Heart right ventricle (tissue), 16 donors: ENCODE results near the gene IL18R1. TPM values are rescaled to one million over a fixed set of nuclear protein-coding genes. Genes with fewer than 3 reads are reported as not detected.

Experiments
- ATAC-seq, 8 donors: fragments of 200-7000 bp; cut with Tn5 transposase; one replicate each; pipeline ENCODE4 v1.9.1; 2020; ENCODE audit warnings: mild to moderate bottlenecking in 8 of 8, moderate library complexity in 8 of 8, moderate number of reproducible peaks in 1 of 8
- DNase-seq, 2 donors: peaks; one replicate each; pipeline ENCODE4 v3.0.0-alpha.2; 2020
- H3K27ac ChIP-seq, 10 donors: fragments of 200-600 bp; sonication (generic) in 2 of 10; one replicate each; pipeline versions ENCODE4 v1.5.0 to v1.8.0; 2020 to 2022; ENCODE audit warnings: mild to moderate bottlenecking in 3 of 10
- H3K27me3 ChIP-seq, 7 donors: fragments of 200-600 bp; one replicate each; pipeline ENCODE4 v1.8.0; 2021 to 2022; ENCODE audit warnings: mild to moderate bottlenecking in 2 of 7
- H3K36me3 ChIP-seq, 9 donors: fragments of 200-600 bp; sonication (generic) in 1 of 9; one replicate each; pipeline versions ENCODE4 v1.5.0 to v1.8.0; 2020 to 2022; ENCODE audit warnings: mild to moderate bottlenecking in 2 of 9
- H3K4me1 ChIP-seq, 9 donors: fragments of 200-600 bp; sonication (generic) in 1 of 9; one replicate each; pipeline versions ENCODE4 v1.5.0 to v1.8.0; 2020 to 2022; ENCODE audit warnings: mild to moderate bottlenecking in 4 of 9
- H3K4me3 ChIP-seq, 10 donors: fragments of 200-600 bp; sonication (generic) in 2 of 10; one replicate each; pipeline versions ENCODE4 v1.5.0 to v1.8.0; 2020 to 2022; ENCODE audit warnings: mild to moderate bottlenecking in 7 of 10, moderate library complexity in 2 of 10
- H3K9me3 ChIP-seq, 11 donors: fragments of 200-600 bp in 10 of 11; sonication (generic) in 2 of 11; one replicate each; pipeline versions ENCODE4 v1.5.0 to v1.8.0; 2013 to 2022; ENCODE audit warnings: mild to moderate bottlenecking in 2 of 11, control low read depth in 1 of 11, moderate library complexity in 1 of 11
- CTCF ChIP-seq, 9 donors: fragments of 200-600 bp; sonication (generic) in 2 of 9; IDR thresholded peaks; one replicate each; pipeline versions ENCODE4 v1.5.0 to v1.8.0; 2021 to 2022; ENCODE audit warnings: antibody characterized with exemption in 9 of 9, mild to moderate bottlenecking in 5 of 9, moderate library complexity in 1 of 9
- WGBS, 2 donors: extraction: QIAGEN DNeasy Blood & Tissue Kit; methylation state at CpG; one replicate each; pipeline ENCODE4 v1.1.7; 2013; ENCODE audit warnings: inconsistent platforms in 1 of 2; 5-methylcytosine and 5-hydroxymethylcytosine counted together
- intact Hi-C, 10 donors: fragments of 100-400 bp; cut with DNase I; formaldehyde crosslinking; loops; one replicate each; pipeline versions ENCODE4 v1.11.1 to v1.14.2; 2022
- polyA plus RNA-seq, 2 donors: library from polyadenylated mRNA; stranded (reverse); fragments of 200-250 nt; gene quantifications; one replicate each; pipeline ENCODE4 v1.2.3, GENCODE V29; 2013
- total RNA-seq, 10 donors: library from RNA; stranded (reverse); fragmentation: NEBNext Ultra II Directional in 3 of 10; extraction: Animal tissue kit (Norgen Biotek cat#: 25700) in 3 of 10; gene quantifications; one replicate each; pipeline versions ENCODE4 v1.2.1 to v1.2.4, GENCODE V29; 2021 to 2023
- donor health status: Arrhythmogenic right ventricular cardiomyopathy.
- donor health status: ischemic (EF 13 %, LVEDD 7.1; RV severe dilation, severe dysfunction).
- donor health status: healthy with polysubstance abuse.
- donor health status: DM: no; HTN: yes; CAD: no.
- donor health status: DM: no; HTN: no; CAD: no.
- donor health status: ischemic (EF 25% LVEDD 6.9; RV normal size, moderate dysfunction).
- donor health status: ischemic (EF 25% LVEDD 5.7; RV mildly dilated, moderate dysfunction).
- donor health status: healthy.
- donor health status: DM: yes; HTN: yes; CAD: no.
- donor health status: Ischemic cardiomyopathy.
- donor health status: ischemic (EF 35%, LVEDD 5.7; RV mildly dilated, moderate dysfunction).
- donor health status: nonischemic (EF 11% LVEDD 7.7; RV severe dilation, severe dysfunction).
- donor health status: DM: yes; HTN: yes; CAD: no.
- donor health status: PGD.
- donor health status: ischemic (EF 29% LVEDD 5.4; RV normal size, mild dysfunction).
- donor health status: nonischemic (EF 23%, LVEDD 6.1; RV moderate dilation, normal function).

IL18R1 gene
- total and polyA plus RNA-seq, 12 donors = 0.06 to 4.9 (median 1.2) TPM

- no peak for ATAC-seq
- no peak for TF ChIP-seq CTCF (IDR thresholded peaks at IDR 0.05)
- peaks cover 0 to 40% (median 25%) of the 10 kb centered on the region in 11 donors for H3K9me3 ChIP-seq
- DNase-seq = no peak
- no peak overlapping the region for H3K4me3 ChIP-seq
- H3K4me1 ChIP-seq = no peaks in the 10 kb centered on the region
- H3K36me3 ChIP-seq = peaks cover 0 to 30% (median 0%) of the 10 kb centered on the region in 9 donors
- intact Hi-C loops = no loop called here
- no peaks in the 10 kb centered on the region for H3K27me3 ChIP-seq
- no peak overlapping the region for H3K27ac ChIP-seq
Measured at GRCh38 chr2:102383722-102384121, 28.1 kb downstream of the IL18R1 start.

DNA sequence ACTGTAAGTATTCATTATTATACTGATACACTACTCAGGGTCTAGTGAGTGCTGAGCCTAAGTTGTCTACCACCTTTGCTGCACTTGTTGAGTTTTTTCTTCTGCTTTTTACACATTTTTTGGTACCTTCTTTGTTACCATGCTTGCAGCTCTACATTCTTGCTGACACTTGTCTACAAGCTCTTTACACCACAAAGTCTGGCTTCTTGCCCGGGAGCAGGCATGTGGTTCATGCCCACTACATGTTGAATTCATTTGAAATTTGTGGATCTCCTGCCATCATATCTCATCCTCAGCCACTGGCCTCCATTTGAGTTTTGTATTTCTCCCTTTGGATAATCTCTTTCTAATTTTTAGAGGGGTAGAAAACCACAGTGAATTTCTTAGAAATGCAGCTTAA is 29.9 kb downstream of the IL18R1 start:
- DNase-seq (no peak), ATAC-seq (no peak)
- intact Hi-C loops = no loop called here
- WGBS, 2 donors = 81 to 82% methylated on average over 1 of the region's 1 CpG
- H3K4me1 ChIP-seq = no peaks in the 10 kb centered on the region
- no peaks in the 10 kb centered on the region for H3K27me3 ChIP-seq
- H3K27ac ChIP-seq = no peak overlapping the region
- TF ChIP-seq CTCF (IDR thresholded peaks at IDR 0.05) = no peak
- H3K9me3 ChIP-seq = peaks cover 0 to 40% (median 25%) of the 10 kb centered on the region in 11 donors
- H3K36me3 ChIP-seq = peaks cover 0 to 30% (median 0%) of the 10 kb centered on the region in 9 donors
- no peak overlapping the region for H3K4me3 ChIP-seq

DNA sequence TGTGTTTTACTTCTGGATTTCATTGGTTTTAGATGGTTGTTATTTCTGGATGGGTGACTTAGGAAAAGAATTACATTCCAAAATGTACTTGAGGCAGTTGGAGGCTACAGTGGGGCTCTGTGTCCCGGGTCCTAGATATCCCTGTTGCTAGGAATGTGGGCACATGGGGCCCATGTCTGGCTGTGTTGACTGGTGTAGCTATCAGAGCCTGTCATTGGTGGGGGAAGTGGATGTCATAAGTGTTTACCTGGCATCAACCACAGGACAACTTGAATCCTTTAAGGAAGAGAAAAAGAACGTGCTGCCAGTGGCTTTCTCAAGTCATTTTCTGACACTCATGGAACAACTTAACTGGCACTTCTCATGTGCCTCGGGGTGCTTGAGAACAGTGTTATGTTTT is 30.4 kb downstream of the IL18R1 start:
- WGBS, 2 donors = 81 to 87% methylated on average over 3 of the region's 3 CpGs
- Histone ChIP-seq H3K4me1 (no peaks in the 10 kb centered on the region), H3K27me3 (no peaks in the 10 kb centered on the region), H3K9me3 (peaks cover 0 to 40% (median 25%) of the 10 kb centered on the region in 11 donors), H3K36me3 (peaks cover 0 to 30% (median 0%) of the 10 kb centered on the region in 9 donors), H3K27ac (no peak overlapping the region), H3K4me3 (no peak overlapping the region)
- intact Hi-C loops = no loop called here
- ATAC-seq = no peak
- no peak for DNase-seq
- TF ChIP-seq CTCF (IDR thresholded peaks at IDR 0.05) = no peak

DNA sequence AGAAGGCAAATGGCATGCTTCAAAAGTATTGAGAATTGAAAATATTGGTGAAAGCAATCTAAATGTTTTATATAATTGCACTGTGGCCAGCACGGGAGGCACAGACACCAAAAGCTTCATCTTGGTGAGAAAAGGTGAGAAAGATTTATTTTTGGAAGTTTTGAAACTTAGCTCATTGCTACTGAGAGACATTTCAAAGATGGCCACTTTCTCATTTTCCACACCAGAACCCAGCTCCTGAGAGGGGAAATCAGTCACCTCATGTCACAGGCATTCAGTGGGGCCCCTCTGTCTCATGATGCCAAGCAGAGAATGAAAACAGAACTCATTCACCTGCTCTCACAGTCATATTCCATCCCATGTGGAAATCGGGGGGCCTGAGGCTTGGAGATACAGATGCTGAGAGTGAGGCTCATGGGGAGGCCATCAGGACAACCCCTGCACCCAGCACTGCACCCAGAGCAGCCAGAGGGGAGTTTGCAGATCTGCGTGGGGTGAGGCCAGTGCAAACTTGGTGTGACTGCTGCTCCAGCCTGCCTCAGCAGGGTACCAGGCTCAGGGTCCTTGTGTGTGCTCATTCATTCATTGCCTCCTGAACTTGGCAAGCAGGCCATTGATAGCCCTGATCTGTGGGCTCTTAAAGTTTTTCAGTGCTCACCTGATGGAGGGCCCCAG is 31.4 kb downstream of the IL18R1 start:
- WGBS, 2 donors = 87 to 92% methylated on average over 3 of the region's 3 CpGs
- Histone ChIP-seq H3K9me3 (peaks cover 0 to 36% (median 24%) of the 10 kb centered on the region in 11 donors), H3K27me3 (no peaks in the 10 kb centered on the region), H3K36me3 (peaks cover 0 to 22% (median 0%) of the 10 kb centered on the region in 9 donors), H3K4me3 (no peak overlapping the region), H3K4me1 (no peaks in the 10 kb centered on the region), H3K27ac (no peak overlapping the region)
- ATAC-seq (no peak), DNase-seq (no peak)
- intact Hi-C loops = no loop called here
- no peak for TF ChIP-seq CTCF (IDR thresholded peaks at IDR 0.05)
